Suprapubic skin (tissue), 3 donors: ENCODE data around the gene SPON2.

ENCODE experiments used
- POLR2AphosphoS5 ChIP-seq, 3 donors: sonication (generic); formaldehyde crosslinking; IDR thresholded peaks; one replicate each; pipeline ENCODE4 v1.6.1; 2017; ENCODE audit warnings: antibody characterized with exemption in 3 of 3
- TF ChIP-seq, protein P1 (sequence below), 2 donors: fragments of 200-600 bp in 1 of 2; fragments of 450-650 bp in 1 of 2; sonication (generic) in 1 of 2; IDR thresholded peaks; one replicate each; pipeline ENCODE4 v1.5.1; 2016 to 2019; ENCODE audit warnings: antibody characterized with exemption in 2 of 2, mild to moderate bottlenecking in 1 of 2, moderate library complexity in 1 of 2

DNA sequence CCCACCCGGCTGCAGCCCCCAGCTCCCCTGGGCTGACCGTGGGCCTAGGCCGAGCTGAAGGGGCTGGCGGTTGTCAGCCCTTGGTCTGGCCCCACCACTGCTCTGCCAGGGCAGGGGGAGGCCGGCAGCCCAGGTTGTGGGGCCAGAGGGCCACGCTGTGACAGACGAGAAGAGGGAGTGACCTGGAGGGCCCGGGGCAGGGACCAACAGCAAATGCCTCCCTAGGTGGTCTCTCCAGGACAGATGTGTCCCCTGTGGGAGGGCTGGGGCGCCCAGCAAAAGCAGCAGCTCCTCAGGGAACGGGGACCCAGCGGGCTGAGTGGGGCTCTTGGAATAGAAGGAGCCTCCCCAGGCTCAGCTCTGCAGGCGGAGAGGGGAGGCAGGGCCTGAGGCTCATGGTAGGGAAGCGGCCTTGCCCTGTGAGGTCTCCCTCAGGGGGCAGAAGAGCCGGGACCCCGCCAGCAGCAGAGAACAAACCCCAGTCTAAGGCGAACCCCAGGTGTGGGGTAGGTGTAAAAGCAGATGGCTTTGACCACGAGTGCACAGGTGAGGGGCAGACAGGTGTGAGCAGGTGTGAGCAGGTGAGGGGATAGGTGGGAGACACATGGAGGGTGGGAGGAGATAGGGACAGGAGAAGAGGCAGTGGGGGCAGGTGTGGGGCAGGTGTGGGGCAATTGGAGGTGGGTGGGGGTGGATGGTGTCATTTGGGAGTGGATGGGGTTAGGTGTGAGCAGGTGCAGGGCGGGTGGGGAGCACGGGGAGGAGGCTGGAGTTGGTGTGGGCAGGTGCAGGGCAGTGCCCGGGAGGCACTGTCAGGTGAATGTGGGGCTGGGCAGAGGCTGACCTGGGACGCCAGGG, 34.1 kb upstream of the SPON2 start:
- TF ChIP-seq, protein P1, sequence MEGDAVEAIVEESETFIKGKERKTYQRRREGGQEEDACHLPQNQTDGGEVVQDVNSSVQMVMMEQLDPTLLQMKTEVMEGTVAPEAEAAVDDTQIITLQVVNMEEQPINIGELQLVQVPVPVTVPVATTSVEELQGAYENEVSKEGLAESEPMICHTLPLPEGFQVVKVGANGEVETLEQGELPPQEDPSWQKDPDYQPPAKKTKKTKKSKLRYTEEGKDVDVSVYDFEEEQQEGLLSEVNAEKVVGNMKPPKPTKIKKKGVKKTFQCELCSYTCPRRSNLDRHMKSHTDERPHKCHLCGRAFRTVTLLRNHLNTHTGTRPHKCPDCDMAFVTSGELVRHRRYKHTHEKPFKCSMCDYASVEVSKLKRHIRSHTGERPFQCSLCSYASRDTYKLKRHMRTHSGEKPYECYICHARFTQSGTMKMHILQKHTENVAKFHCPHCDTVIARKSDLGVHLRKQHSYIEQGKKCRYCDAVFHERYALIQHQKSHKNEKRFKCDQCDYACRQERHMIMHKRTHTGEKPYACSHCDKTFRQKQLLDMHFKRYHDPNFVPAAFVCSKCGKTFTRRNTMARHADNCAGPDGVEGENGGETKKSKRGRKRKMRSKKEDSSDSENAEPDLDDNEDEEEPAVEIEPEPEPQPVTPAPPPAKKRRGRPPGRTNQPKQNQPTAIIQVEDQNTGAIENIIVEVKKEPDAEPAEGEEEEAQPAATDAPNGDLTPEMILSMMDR (IDR thresholded peaks at IDR 0.05) = no peak
- no peak for TF ChIP-seq POLR2AphosphoS5 (IDR thresholded peaks at IDR 0.05)
